ENCODE results near the gene ULBP2.

- no peak for TF ChIP-seq KDM5A (IDR thresholded peaks at IDR 0.05; ENCODE audit: low read length)
- no peak for TF ChIP-seq POLR2A (IDR thresholded peaks at IDR 0.05; ENCODE audit: control extremely low read depth in 1 of 2, low read depth in 2 of 2, low read length in 2 of 2)
- TF ChIP-seq POLR2AphosphoS5 (IDR thresholded peaks at IDR 0.05; ENCODE audit: low read depth, low read length): no peak
- TF ChIP-seq CTCF (IDR thresholded peaks at IDR 0.05; ENCODE audit: control extremely low read depth in 1 of 3, insufficient read depth in 1 of 3, low read depth in 1 of 3, low read length in 3 of 3): no peak
- no peak for TF ChIP-seq RFX5 (IDR thresholded peaks at IDR 0.05; ENCODE audit: borderline replicate concordance, low read depth, low read length)
- no peak for TF ChIP-seq ASH2L (IDR thresholded peaks at IDR 0.05; ENCODE audit: low read length)
Observed at GRCh38 chr6:149897015-149897697, 44.7 kb upstream of the ULBP2 start.

Measured in H1 (cell line).